ENCODE results near the gene MRM1.

MRM1 gene

GRCh38 chr17:36601303-36602029, at the start of gene MRM1:
Gene MRM1 (plus strand): TSS chr17:36601583. CDS start chr17:36601811, 228 bp downstream.
- peak; percentile 76 to 86 for DNase-seq (ENCODE audit: low read depth in 2 of 2)

GRCh38 chr17:36553459-36553858, 47.9 kb upstream of the MRM1 start:
- DNase-seq (ENCODE audit: low read depth in 2 of 2): no peak

GRCh38 chr17:36566081-36566480, 35.3 kb upstream of the MRM1 start:
- no peak for DNase-seq (ENCODE audit: low read depth in 2 of 2)

- DNase-seq (ENCODE audit: low read depth in 2 of 2): no peak
Measured at GRCh38 chr17:36575028-36575427, 26.4 kb upstream of the MRM1 start.

GRCh38 chr17:36576793-36577192, 24.6 kb upstream of the MRM1 start:
- DNase-seq (ENCODE audit: low read depth in 2 of 2): no peak

GRCh38 chr17:36578671-36579070, 22.7 kb upstream of the MRM1 start:
- no peak for DNase-seq (ENCODE audit: low read depth in 2 of 2)

- no peak for DNase-seq (ENCODE audit: low read depth in 2 of 2)
Measured at GRCh38 chr17:36583787-36584186, 17.6 kb upstream of the MRM1 start.

GRCh38 chr17:36586138-36586537, 15.2 kb upstream of the MRM1 start:
- DNase-seq (ENCODE audit: low read depth in 2 of 2): no peak

GRCh38 chr17:36590082-36590481, 11.3 kb upstream of the MRM1 start:
- DNase-seq (ENCODE audit: low read depth in 2 of 2): no peak

GRCh38 chr17:36591434-36592315, 9.7 kb upstream of the MRM1 start, which contains the start of gene DHRS11:
Gene DHRS11 (plus strand): TSS chr17:36591879. CDS start chr17:36592010, 131 bp downstream.
- DNase-seq (ENCODE audit: low read depth in 2 of 2): peak; percentile 39 to 73

GRCh38 chr17:36592316-36592715, 9.1 kb upstream of the MRM1 start:
- no peak for DNase-seq (ENCODE audit: low read depth in 2 of 2)

GRCh38 chr17:36592716-36593321, 8.6 kb upstream of the MRM1 start:
- no peak for DNase-seq (ENCODE audit: low read depth in 2 of 2)

GRCh38 chr17:36593656-36594316, 7.6 kb upstream of the MRM1 start:
- no peak for DNase-seq (ENCODE audit: low read depth in 2 of 2)

GRCh38 chr17:36594626-36595401, 6.6 kb upstream of the MRM1 start:
- no peak for DNase-seq (ENCODE audit: low read depth in 2 of 2)

- DNase-seq (ENCODE audit: low read depth in 2 of 2): no peak
Measured at GRCh38 chr17:36597226-36597625, 4.2 kb upstream of the MRM1 start.

GRCh38 chr17:36597866-36598777, 3.3 kb upstream of the MRM1 start:
- no peak for DNase-seq (ENCODE audit: low read depth in 2 of 2)

- no peak for DNase-seq (ENCODE audit: low read depth in 2 of 2)
Measured at GRCh38 chr17:36598951-36599401, 2.4 kb upstream of the MRM1 start.

- no peak for DNase-seq (ENCODE audit: low read depth in 2 of 2)
Measured at GRCh38 chr17:36599546-36600250, 1.7 kb upstream of the MRM1 start.

GRCh38 chr17:36600465-36600864, 918 bp upstream of the MRM1 start:
- DNase-seq (ENCODE audit: low read depth in 2 of 2): no peak

All from stimulated activated CD4-positive, alpha-beta T cell treated with anti-CD3 and anti-CD28 coated beads, Interleukin-1b, Interleukin-23, amount 100 ng/mL, for 1 hour (primary cell).